ENCODE measurements around the gene RAMACL. TPM values are rescaled to one million over a fixed set of nuclear protein-coding genes. Genes with fewer than 3 reads are reported as not detected.
A peak's percentile ranks its signal among the peaks of the same experiment; 100 is the strongest.
"Not testable (repeated sequence)": the region's sequence is repeated elsewhere in the genome, so short reads cannot be mapped to it uniquely, and the experiment has no call there.

Gene RAMACL
- 6.6 TPM for total RNA-seq
- long read RNA-seq, transcript RAMACL-201 (1 exons, 1,991 nt): major isoform, 5 of 5 reads
- long read RNA-seq, partial matches to known transcripts: 0 of 5 reads
- long read RNA-seq, other reads (novel, unspliced or antisense): 0 of 5 reads

DNA sequence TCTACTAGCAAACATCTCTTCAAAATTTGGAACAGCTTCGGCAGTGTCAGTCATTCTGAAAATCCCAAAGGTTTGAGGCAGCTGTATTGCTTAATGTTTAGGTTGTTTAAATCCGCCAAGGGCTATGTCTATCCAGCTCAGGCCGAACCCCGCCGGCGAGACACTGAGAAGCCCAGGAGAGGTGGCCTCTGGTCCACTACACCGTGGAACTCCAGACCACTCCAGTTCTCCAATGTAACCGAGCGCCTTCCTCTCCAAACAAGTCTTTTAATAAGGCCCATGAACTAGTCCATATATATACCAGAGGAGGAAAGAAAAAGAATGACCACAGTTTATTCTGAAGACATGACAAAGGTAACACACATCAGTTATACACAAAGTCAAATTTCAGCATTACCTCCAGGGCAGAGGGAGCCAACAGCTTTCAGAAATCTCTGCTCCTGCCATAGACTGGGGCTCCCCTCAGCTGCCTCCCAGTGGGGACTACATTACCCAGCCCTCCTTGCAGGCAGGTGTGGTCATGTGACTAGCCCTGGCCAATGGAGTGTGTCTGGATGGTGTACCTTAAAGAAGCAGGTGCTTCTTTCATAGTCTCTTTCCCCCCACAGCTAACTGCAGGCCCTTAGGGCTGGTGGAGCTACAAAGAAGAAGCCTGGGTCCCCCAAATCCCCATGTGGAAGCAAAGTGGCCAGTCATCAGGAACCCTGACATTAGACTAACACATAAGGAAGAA, at the start of gene RAMACL:
Gene RAMACL, minus strand, starts transcription at position 255 of the 733 bp plus-strand sequence. Its CDS starts 201 bp downstream, at position 54.
- no peak for DNase-seq
- no peaks in the 10 kb centered on the region for H3K27me3 ChIP-seq (ENCODE audit: low read depth)

DNA sequence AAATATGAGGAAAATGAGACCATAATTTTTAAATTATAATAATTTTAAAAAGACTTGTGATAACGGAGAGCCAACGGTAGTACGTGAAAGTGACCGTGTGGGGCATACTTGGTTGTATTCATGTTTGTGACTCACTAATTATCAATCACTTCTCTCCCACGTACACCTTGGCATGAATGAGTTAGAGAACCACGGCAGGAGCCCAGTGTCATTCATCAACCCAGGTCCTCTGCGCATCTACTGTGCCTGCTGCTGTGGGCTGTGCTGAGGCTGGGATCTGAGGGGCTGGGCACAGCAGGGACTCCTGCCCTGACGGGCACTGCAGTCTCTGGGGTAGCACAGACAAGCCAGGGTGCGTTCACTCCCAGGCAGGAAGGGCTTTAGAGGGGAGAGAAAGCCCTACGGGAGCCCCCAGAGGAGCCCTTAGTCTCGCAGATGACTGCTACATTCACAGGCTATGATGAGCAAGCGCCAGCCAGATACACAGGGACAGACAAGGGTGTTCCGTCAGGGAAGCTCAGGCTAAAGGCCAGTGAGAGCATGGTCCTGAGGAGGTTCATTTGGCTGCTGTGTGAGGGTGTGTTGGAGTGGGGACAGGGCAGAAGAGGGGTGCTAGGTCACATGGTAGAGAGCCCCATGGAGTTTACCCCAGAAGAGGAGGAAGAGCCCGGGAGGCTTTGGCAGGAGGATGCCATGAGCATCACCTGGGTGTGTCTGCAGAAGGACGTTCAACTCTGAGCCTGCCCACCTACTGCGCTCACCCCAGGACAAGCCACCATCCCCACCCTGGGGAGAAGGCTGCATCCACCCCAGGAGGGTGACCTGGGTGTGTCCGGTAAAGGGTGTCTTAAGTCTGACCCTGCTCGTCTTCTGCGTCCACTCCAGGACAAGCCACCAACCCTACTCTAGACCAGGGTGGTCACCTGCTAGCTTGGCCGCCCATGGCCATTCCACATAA, 48.8 kb upstream of the RAMACL start:
- ATAC-seq (no peak), DNase-seq (no peak)
- H3K27me3 ChIP-seq (ENCODE audit: low read depth): no peaks in the 10 kb centered on the region
- no peaks in the 10 kb centered on the region for H3K36me3 ChIP-seq
- H3K4me3 ChIP-seq: no peak overlapping the region
- H3K27ac ChIP-seq: peak overlapping the region; percentile 71
- peaks cover 40% of the 10 kb centered on the region for H3K4me1 ChIP-seq
- TF ChIP-seq, protein P1, sequence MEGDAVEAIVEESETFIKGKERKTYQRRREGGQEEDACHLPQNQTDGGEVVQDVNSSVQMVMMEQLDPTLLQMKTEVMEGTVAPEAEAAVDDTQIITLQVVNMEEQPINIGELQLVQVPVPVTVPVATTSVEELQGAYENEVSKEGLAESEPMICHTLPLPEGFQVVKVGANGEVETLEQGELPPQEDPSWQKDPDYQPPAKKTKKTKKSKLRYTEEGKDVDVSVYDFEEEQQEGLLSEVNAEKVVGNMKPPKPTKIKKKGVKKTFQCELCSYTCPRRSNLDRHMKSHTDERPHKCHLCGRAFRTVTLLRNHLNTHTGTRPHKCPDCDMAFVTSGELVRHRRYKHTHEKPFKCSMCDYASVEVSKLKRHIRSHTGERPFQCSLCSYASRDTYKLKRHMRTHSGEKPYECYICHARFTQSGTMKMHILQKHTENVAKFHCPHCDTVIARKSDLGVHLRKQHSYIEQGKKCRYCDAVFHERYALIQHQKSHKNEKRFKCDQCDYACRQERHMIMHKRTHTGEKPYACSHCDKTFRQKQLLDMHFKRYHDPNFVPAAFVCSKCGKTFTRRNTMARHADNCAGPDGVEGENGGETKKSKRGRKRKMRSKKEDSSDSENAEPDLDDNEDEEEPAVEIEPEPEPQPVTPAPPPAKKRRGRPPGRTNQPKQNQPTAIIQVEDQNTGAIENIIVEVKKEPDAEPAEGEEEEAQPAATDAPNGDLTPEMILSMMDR (IDR thresholded peaks at IDR 0.05): no peak
- no peaks in the 10 kb centered on the region for H3K9me3 ChIP-seq
- intact Hi-C loops (cut with DNase I): no loop called here

More for the DNA sequence above, at the start of gene RAMACL:
- peaks cover 30% of the 10 kb centered on the region for H3K4me1 ChIP-seq
- intact Hi-C loops (cut with DNase I): no loop called here
- H3K36me3 ChIP-seq: no peaks in the 10 kb centered on the region
- H3K4me3 ChIP-seq: no peak within 1 kb of the TSS
- peak; percentile 61 to 73 for ATAC-seq
- no peaks in the 10 kb centered on the region for H3K9me3 ChIP-seq
- TF ChIP-seq, protein P1 (IDR thresholded peaks at IDR 0.05): no peak
- H3K27ac ChIP-seq: no peak within 1 kb of the TSS

DNA sequence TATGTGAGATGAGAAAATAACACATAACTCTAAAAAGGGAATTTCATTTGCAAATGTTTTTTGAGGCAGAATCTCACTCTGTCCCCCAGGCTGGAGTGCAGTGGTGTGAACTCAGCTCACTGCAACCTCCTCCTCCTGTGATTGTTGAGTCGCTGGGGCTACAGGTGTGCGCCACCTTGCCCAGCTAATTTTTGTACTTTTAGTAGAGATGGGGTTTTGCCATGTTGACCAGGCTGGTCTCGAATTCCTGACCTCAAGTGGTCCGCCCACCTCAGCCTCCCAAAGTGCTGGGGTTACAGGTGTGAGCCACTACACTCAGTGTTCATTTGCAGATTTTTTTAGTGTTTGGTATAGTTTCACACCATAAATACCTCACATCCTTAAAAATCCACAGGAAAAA, 48.1 kb upstream of the RAMACL start:
- H3K36me3 ChIP-seq; H3K27me3 ChIP-seq (ENCODE audit: low read depth); ATAC-seq; DNase-seq; intact Hi-C loops (cut with DNase I); H3K4me3 ChIP-seq; H3K9me3 ChIP-seq: not testable (repeated sequence)
- peaks cover 34% of the 10 kb centered on the region for H3K4me1 ChIP-seq
- H3K27ac ChIP-seq: peak overlapping the region; percentile 56

DNA sequence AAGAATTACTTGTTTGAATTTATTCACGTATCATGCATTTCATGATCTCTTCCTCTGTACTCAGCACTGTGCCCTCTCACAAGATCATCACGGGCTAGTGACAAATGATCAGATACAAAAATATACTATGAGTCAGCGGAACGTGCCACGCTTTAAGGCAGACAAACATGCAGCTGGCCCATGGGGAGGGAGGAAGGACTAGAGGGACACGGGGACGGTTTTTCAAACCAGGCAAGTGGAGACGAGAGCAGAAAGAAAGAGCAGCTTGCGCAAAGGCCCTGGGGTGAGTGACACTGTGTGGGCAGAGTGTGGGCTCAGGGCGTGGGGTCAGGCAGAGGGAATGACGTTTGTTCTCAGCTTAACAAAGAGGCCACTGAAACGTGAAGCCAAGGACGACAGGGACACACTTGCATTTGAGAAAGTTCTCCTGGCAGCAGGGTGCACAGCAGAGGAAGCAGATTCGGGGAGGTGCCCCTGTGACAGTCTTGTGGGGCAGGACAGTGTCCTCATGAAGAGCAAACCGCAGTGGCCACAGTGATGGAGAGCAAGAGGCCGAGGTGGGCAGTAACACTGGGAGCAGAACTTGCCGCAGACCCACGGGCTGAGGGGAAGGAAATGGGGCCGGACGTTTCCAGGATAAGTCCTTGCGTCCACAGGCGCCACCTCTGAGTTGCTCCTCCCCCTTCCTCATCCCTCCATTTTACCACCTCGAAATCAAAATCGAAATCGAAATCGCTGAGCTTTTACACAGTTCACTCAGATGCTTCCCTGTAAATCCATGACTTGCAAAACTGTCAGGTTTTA, 47.5 kb upstream of the RAMACL start:
- ATAC-seq (peak; percentile 60 to 78), DNase-seq (peak; percentile 72)
- H3K36me3 ChIP-seq: no peaks in the 10 kb centered on the region
- intact Hi-C loops (cut with DNase I): no loop called here
- H3K4me3 ChIP-seq: no peak overlapping the region
- no peaks in the 10 kb centered on the region for H3K9me3 ChIP-seq
- TF ChIP-seq, protein P1 (IDR thresholded peaks at IDR 0.05): no peak
- peak overlapping the region; percentile 56 for H3K27ac ChIP-seq
- H3K27me3 ChIP-seq (ENCODE audit: low read depth): no peaks in the 10 kb centered on the region
- H3K4me1 ChIP-seq: peaks cover 31% of the 10 kb centered on the region

DNA sequence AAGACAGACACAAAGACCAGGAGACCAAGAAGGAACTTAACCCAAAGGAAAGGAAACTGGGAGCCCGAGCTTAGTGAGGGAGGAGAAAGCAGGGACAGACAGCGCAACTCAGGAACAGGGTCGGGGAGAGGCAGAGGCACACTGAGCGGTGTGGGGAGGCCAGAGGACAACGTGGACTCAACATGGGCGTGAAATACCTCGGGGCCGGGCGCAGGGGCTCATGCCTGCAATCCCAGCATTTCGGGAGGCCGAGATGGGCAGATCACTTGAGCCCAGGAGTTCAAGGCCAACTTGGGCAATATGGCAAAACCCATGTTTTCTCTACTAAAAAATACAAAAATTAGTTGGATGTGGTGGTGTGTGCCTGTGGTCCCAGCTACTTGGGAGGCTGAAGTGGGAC, 46.3 kb upstream of the RAMACL start:
- no peaks in the 10 kb centered on the region for H3K9me3 ChIP-seq

More for the DNA sequence above, 46.3 kb upstream of the RAMACL start:
- Histone ChIP-seq H3K27me3 (ENCODE audit: low read depth) (no peaks in the 10 kb centered on the region), H3K4me3 (no peak overlapping the region), H3K4me1 (peaks cover 38% of the 10 kb centered on the region), H3K36me3 (no peaks in the 10 kb centered on the region), H3K27ac (no peak overlapping the region)
- intact Hi-C loops (cut with DNase I): no loop called here
- TF ChIP-seq, protein P1 (IDR thresholded peaks at IDR 0.05): no peak
- DNase-seq (no peak), ATAC-seq (no peak)
